ENCODE measurements around the gene SLC47A2. TPM values are rescaled to one million over a fixed set of nuclear protein-coding genes. Genes with fewer than 3 reads are reported as not detected.
A peak's percentile ranks its signal among the peaks of the same experiment; 100 is the strongest.

The SLC47A2 gene
- polyA plus RNA-seq, 1 experiment: not detected

DNA sequence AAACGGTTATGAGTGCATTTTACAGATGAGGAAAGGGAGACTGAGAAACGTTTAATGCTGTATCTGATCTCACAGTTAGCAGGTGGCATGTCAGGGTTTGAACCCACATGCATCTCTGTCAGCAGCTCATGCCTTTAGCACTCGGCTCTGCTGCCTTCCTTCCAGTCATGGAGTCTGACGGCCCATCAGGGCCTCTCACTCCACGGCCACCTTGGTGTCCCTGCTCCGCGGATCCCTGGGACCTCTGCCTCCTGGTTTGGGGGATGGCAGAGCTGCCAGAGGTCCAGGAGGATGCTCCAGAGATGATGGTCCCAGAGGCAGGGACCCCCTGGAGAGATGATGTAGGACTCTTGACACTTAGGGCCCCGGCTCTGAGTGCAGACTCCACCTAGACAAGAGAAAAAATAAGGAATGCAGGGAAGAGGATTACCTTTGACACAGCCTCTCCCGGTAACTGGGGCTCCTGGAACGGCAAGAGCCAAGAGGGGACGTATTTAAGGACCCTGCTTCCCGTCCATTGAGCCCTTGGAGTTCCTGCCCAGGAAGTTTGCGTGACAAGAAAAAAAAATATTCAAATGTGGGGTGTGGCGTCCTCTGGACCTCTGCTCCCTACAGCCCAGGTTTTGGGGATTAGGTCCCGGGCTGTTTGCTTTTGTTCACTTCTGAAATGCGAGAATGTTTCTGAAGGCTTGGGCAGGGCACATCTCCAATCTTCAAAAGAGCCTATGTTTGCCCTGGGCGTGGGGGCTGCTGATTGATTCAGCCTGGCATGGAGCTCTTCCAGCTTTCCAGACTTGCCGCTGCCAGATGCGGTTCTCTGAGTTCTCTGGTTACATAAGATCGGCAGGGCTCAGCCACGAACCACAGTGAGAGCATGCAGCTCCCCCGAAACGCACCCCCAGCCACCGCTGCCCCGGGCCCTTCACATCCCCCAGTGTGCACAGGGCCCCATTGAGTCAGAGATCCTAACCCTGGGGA, 31.7 kb upstream of the SLC47A2 start, which contains the start of gene ALDH3A1:
ALDH3A1 (minus strand) TSS at position 470 of the 978 bp plus-strand sequence. CDS start 3,169 bp downstream, outside the sequence.
- Histone ChIP-seq H3K36me3 (ENCODE audit: control insufficient read depth, insufficient read depth, low read length) (no peaks in the 10 kb centered on the region), H3K27me3 (ENCODE audit: control insufficient read depth, insufficient read depth, low read length) (0 out of 2 replicates have a peak, but pooled peaks cover 6% of the 10 kb centered on the region), H3K4me3 (ENCODE audit: low read depth, low read length) (no peak within 1 kb of the TSS)
- ChIA-PET CTCF (interaction anchor here (11.6 kb wide), 1 partner anchor 16 kb away, joined by 84 read pairs; no protein-coding TSS in a partner anchor), POLR2A (no interaction called here)
- no peak for DNase-seq (ENCODE audit: low read depth)
- TF ChIP-seq, protein P1, sequence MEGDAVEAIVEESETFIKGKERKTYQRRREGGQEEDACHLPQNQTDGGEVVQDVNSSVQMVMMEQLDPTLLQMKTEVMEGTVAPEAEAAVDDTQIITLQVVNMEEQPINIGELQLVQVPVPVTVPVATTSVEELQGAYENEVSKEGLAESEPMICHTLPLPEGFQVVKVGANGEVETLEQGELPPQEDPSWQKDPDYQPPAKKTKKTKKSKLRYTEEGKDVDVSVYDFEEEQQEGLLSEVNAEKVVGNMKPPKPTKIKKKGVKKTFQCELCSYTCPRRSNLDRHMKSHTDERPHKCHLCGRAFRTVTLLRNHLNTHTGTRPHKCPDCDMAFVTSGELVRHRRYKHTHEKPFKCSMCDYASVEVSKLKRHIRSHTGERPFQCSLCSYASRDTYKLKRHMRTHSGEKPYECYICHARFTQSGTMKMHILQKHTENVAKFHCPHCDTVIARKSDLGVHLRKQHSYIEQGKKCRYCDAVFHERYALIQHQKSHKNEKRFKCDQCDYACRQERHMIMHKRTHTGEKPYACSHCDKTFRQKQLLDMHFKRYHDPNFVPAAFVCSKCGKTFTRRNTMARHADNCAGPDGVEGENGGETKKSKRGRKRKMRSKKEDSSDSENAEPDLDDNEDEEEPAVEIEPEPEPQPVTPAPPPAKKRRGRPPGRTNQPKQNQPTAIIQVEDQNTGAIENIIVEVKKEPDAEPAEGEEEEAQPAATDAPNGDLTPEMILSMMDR (IDR thresholded peaks at IDR 0.05; ENCODE audit: insufficient read depth, low read depth, low read length): no peak

DNA sequence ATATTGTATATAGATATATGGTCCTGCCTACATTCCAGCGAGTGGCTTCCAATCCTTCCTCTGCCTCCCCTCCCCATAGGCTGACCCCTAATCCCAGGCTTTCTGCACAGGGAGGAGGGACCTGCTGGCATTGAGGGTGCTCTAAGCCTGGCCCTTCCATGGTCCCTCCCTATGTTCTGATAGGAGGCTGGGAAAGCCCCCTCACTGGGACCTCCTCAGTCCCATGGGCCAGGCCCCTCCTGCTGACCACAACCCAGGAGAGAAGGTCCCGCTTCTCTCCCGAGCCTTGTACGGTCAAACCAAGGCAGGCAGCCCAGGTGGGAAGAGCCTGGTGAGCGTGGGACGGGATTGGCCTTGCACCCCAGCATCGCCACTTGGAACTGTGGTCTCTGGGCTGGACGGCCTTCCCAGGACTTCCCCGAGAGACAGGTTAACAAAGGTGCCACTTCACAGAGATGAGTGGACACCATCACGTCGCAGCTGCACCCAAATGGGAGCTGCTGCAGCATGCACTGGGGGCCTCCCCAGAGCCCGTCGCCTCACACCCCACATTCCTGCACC, 30.9 kb upstream of the SLC47A2 start:
- no peak overlapping the region for H3K4me3 ChIP-seq (ENCODE audit: low read depth, low read length)
- DNase-seq (ENCODE audit: low read depth): no peak
- no peaks in the 10 kb centered on the region for H3K36me3 ChIP-seq (ENCODE audit: control insufficient read depth, insufficient read depth, low read length)
- H3K27me3 ChIP-seq (ENCODE audit: control insufficient read depth, insufficient read depth, low read length): 0 out of 2 replicates have a peak, but pooled peaks cover 6% of the 10 kb centered on the region
- TF ChIP-seq, protein P1 (IDR thresholded peaks at IDR 0.05; ENCODE audit: insufficient read depth, low read depth, low read length): no peak
- ChIA-PET CTCF (interaction anchor here (11.6 kb wide), 1 partner anchor 16 kb away, joined by 84 read pairs; no protein-coding TSS in a partner anchor), POLR2A (no interaction called here)

DNA sequence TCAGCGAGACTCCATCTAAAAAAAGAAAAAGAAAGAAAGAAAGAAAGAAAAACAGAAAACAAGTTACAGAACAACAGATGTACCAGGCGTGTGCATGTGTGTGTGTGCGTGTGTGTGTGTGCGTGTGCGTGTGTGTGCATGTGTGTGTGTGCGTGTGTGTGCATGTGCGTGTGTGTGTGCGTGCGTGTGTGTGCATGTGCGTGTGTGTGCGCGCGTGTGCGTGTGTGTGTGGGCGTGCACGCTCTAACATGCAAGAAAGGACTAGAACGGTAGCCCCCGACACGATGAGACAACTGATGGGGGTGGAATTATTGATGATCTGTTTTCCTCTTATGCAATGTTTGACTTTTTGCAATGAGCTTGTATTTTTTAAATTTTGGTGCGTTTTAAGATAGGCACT, 30.1 kb upstream of the SLC47A2 start:
- POLR2A ChIA-PET: no interaction called here
- Histone ChIP-seq H3K27me3 (ENCODE audit: control insufficient read depth, insufficient read depth, low read length) (peaks cover 7% of the 10 kb centered on the region; the same call in 1 of the 2 replicates), H3K4me3 (ENCODE audit: low read depth, low read length) (no peak overlapping the region), H3K36me3 (ENCODE audit: control insufficient read depth, insufficient read depth, low read length) (no peaks in the 10 kb centered on the region)
- TF ChIP-seq, protein P1 (IDR thresholded peaks at IDR 0.05; ENCODE audit: insufficient read depth, low read depth, low read length): no peak
- no peak for DNase-seq (ENCODE audit: low read depth)
- CTCF ChIA-PET: interaction anchor here (4.0 kb wide), 1 partner anchor 18 kb away, joined by 34 read pairs; no protein-coding TSS in a partner anchor

DNA sequence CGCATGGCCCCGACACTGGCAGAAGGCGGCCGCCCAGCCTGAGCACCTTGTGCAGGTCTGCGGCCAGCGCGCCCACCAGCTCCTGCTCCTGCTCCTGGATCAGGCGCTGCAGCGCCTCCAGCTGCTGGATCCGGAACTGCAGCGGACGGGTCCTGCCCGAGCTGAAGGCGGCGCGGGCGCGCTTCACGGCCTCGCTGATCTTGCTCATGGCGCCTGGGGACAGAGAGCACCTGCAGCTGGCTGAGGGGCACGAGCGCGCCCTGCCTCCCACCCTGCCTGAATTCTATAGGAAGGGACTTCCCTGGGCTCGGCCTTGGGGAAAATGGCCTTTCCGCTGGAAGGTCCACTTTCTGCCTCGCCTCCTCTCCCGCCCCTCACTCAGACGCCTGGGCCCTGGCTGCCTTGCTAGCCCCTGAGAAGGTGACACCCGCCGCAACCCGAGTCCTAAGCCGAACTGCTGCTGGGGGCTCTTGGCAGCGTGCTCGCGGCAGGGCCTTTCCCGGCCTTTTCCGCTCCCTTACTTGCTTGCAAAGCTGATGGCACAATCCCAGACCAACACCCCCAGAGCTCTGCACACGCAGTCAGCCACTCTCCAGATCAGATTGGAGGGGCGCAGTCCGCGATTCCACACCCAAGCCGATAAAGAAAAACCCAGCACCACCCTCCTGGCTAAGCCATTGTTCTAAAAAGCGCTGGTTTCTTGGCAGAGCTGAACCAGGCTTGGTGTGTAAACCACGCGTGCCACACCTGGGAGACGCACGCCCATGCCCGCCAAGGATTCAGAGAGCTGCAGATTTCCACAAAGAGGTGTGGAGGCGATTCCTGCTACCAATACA, 28.8 kb upstream of the SLC47A2 start:
- Histone ChIP-seq H3K27me3 (ENCODE audit: control insufficient read depth, insufficient read depth, low read length) (peaks cover 7% of the 10 kb centered on the region; the same call in 1 of the 2 replicates), H3K4me3 (ENCODE audit: low read depth, low read length) (peak overlapping the region; percentile 21), H3K36me3 (ENCODE audit: control insufficient read depth, insufficient read depth, low read length) (no peaks in the 10 kb centered on the region)
- TF ChIP-seq, protein P1 (IDR thresholded peaks at IDR 0.05; ENCODE audit: insufficient read depth, low read depth, low read length): peak; percentile 95
- CTCF ChIA-PET: interaction anchor here (0.7 to 4.6 kb wide), 17 partner anchors 10 to 404 kb away, joined by 3 to 34 read pairs (median 4); partner anchors contain the start of genes AKAP10, ALDH3A2 and B9D1
- DNase-seq (ENCODE audit: low read depth): no peak
- POLR2A ChIA-PET: interaction anchor here (0.6 kb wide), 1 partner anchor 219 kb away, joined by 3 read pairs; no protein-coding TSS in a partner anchor
